Head of caudate nucleus (tissue), 42 donors: ENCODE results near the gene ZFP91.

Source experiments
- DNase-seq, 42 donors: peaks; one replicate each; pipeline versions ENCODE4 v3.0.0 to v3.0.0-alpha.2; 2020 to 2021; ENCODE audit warnings: mixed read lengths in 7 of 42
- intact Hi-C: fragments of 100-400 bp; cut with DNase I; formaldehyde crosslinking; loops from one replicate; pipeline ENCODE4 v1.15.0; 2022

Gene ZFP91

GRCh38 chr11:58647866-58648265 is 69.0 kb downstream of the ZFP91 start:
- intact Hi-C loops, result no loop called here
- DNase-seq, result no peak

GRCh38 chr11:58649623-58650022 is 70.8 kb downstream of the ZFP91 start:
- intact Hi-C loops, result no loop called here
- DNase-seq, result no peak

- no peak for DNase-seq
- intact Hi-C loops, result no loop called here
Observed at GRCh38 chr11:58650496-58650895, 71.6 kb downstream of the ZFP91 start.

- DNase-seq, result no peak
- intact Hi-C loops, result no loop called here
Observed at GRCh38 chr11:58652726-58653280, 73.9 kb downstream of the ZFP91 start.

- intact Hi-C loops, result no loop called here
- DNase-seq, result peak; percentile 73 to 92 (median 85)
Observed at GRCh38 chr11:58654079-58654907, 75.4 kb downstream of the ZFP91 start.

GRCh38 chr11:58654908-58655296 is 76.0 kb downstream of the ZFP91 start:
- no peak for DNase-seq
- intact Hi-C loops, result no loop called here

- no peak for DNase-seq
- intact Hi-C loops, result no loop called here
Observed at GRCh38 chr11:58656348-58656747, 77.5 kb downstream of the ZFP91 start.

- intact Hi-C loops, result no loop called here
Observed at GRCh38 chr11:58658623-58659022, 79.8 kb downstream of the ZFP91 start.

GRCh38 chr11:58659404-58659803 is 80.5 kb downstream of the ZFP91 start:
- intact Hi-C loops, result no loop called here
- no peak for DNase-seq

More at GRCh38 chr11:58658623-58659022, 79.8 kb downstream of the ZFP91 start:
- DNase-seq, result no peak

GRCh38 chr11:58659910-58660570 is 81.2 kb downstream of the ZFP91 start:
- DNase-seq, result no peak
- intact Hi-C loops, result no loop called here
